GM23338 (cell line): ENCODE results near the gene PPFIBP2. TPM values are rescaled to one million over a fixed set of nuclear protein-coding genes. Genes with fewer than 3 reads are reported as not detected.
A peak's percentile ranks its signal among the peaks of the same experiment; 100 is the strongest.

Source experiments
- ATAC-seq: fragments of 200-7000 bp; cut with Tn5 transposase; 3 replicates; pipeline ENCODE4 v1.9.1; 2020
- DNase-seq: peaks from one replicate; pipeline ENCODE4 v3.0.0-alpha.2; 2015; ENCODE audit warnings: low spot score
- H2AFZ ChIP-seq: fragments of 200-600 bp; sonication (generic); 2 replicates; pipeline ENCODE4 v1.8.0; 2016; ENCODE audit warnings: antibody characterized with exemption, mild to moderate bottlenecking, moderate library complexity
- H3F3A ChIP-seq: fragments of 200-600 bp; sonication (generic); replicated peaks from 2 replicates; pipeline ENCODE4 v1.8.0; 2017; ENCODE audit warnings: antibody characterized with exemption, mixed run types, low read depth
- H3K27ac ChIP-seq: fragments of 200-600 bp; sonication (generic); 2 replicates; pipeline ENCODE4 v1.6.1; 2016; ENCODE audit warnings: low read depth
- H3K27me3 ChIP-seq: fragments of 200-600 bp; sonication (generic); 2 replicates; pipeline ENCODE4 v1.8.0; 2016; ENCODE audit warnings: mild to moderate bottlenecking, mixed run types, moderate library complexity; ENCODE audit not compliant: insufficient read depth
- H3K36me3 ChIP-seq: fragments of 200-600 bp; sonication (generic); 2 replicates; pipeline ENCODE4 v1.8.0; 2016; ENCODE audit warnings: mild to moderate bottlenecking; ENCODE audit not compliant: insufficient read depth
- H3K4me1 ChIP-seq: fragments of 200-600 bp; sonication (generic); 2 replicates; pipeline ENCODE4 v1.8.0; 2016; ENCODE audit warnings: mild to moderate bottlenecking, moderate library complexity; ENCODE audit not compliant: insufficient read depth
- H3K4me2 ChIP-seq: fragments of 200-600 bp; sonication (generic); 2 replicates; pipeline ENCODE4 v1.7.1; 2017; ENCODE audit warnings: mixed run types
- H3K4me3 ChIP-seq: fragments of 200-600 bp; sonication (generic); 2 replicates; pipeline ENCODE4 v1.6.1; 2016; ENCODE audit warnings: mixed run types
- H3K79me2 ChIP-seq: fragments of 200-600 bp; sonication (generic); replicated peaks from 2 replicates; pipeline ENCODE4 v1.8.0; 2017; ENCODE audit warnings: mild to moderate bottlenecking; ENCODE audit not compliant: insufficient read depth
- H3K9me2 ChIP-seq: fragments of 200-600 bp; sonication (generic); 2 replicates; pipeline ENCODE4 v1.8.0; 2017; ENCODE audit not compliant: insufficient read depth
- H4K20me1 ChIP-seq: fragments of 200-600 bp; sonication (generic); replicated peaks from 2 replicates; pipeline ENCODE4 v1.8.0; 2017; ENCODE audit warnings: mild to moderate bottlenecking; ENCODE audit not compliant: insufficient read depth
- H3K27ac Mint-ChIP-seq: 2 replicates; pipeline ENCODE4 v1.8.0; 2020; ENCODE audit warnings: inconsistent platforms, mild to moderate bottlenecking, moderate library complexity, mixed read lengths
- H3K27me3 Mint-ChIP-seq: 3 replicates; pipeline ENCODE4 v1.8.0; 2022; ENCODE audit warnings: low read depth, mild to moderate bottlenecking, moderate library complexity, mixed read lengths, inconsistent platforms; ENCODE audit not compliant: insufficient read depth, poor library complexity
- H3K36me3 Mint-ChIP-seq: 3 replicates; pipeline ENCODE4 v1.8.0; 2021; ENCODE audit warnings: low read depth, mild to moderate bottlenecking, inconsistent platforms, moderate library complexity, mixed read lengths
- H3K4me1 Mint-ChIP-seq: 3 replicates; pipeline ENCODE4 v1.8.0; 2020; ENCODE audit warnings: mild to moderate bottlenecking, inconsistent platforms, mixed read lengths
- H3K4me3 Mint-ChIP-seq: 3 replicates; pipeline ENCODE4 v1.8.0; 2021; ENCODE audit warnings: moderate library complexity, mild to moderate bottlenecking, inconsistent platforms, mixed read lengths
- H3K9me3 Mint-ChIP-seq: 3 replicates; pipeline ENCODE4 v1.8.0; 2020; ENCODE audit warnings: moderate library complexity, mild to moderate bottlenecking, inconsistent platforms, mixed read lengths
- CTCF ChIP-seq, 2 experiments: fragments of 200-600 bp in 1 of 2; sonication (generic) in 1 of 2; conservative IDR thresholded peaks; 2 replicates each; pipeline versions ENCODE4 v1.5.1 to v1.6.1; 2016 to 2017; ENCODE audit warnings: antibody characterized with exemption in 2 of 2, low read depth in 2 of 2, mild to moderate bottlenecking in 2 of 2, moderate library complexity in 1 of 2
- JUNB ChIP-seq: IDR thresholded peaks from one replicate; pipeline ENCODE4 v1.6.1; 2016; ENCODE audit warnings: antibody characterized with exemption; ENCODE audit not compliant: unreplicated experiment
- ZNF114 ChIP-seq: fragments of 250-450 bp; sonication (Bioruptor Pico); IDR thresholded peaks from 2 replicates; pipeline ENCODE4 v1.5.0; 2020; ENCODE audit warnings: mild to moderate bottlenecking, moderate library complexity
- ZNF462 ChIP-seq: fragments of 250-450 bp; sonication (Bioruptor Pico); IDR thresholded peaks from 2 replicates; pipeline ENCODE4 v1.5.0; 2020; ENCODE audit warnings: mild to moderate bottlenecking, moderate library complexity
- polyA plus RNA-seq: library from polyadenylated mRNA; unstranded; fragments of >200 nt; fragmentation: Nextera tagmentation; extraction: Ambion mirVana; gene quantifications from 2 replicates; pipeline ENCODE4 v1.2.1, GENCODE V29; 2016
- total RNA-seq: library from RNA; depleted of rRNA; stranded (reverse); fragments of >200 nt; shearing (Covaris generic); gene quantifications from 2 replicates; pipeline ENCODE4 v1.2.3, GENCODE V29; 2014

PPFIBP2 gene
- total and polyA plus RNA-seq, 2 experiments from 2014 or later, result 7.1 to 14.8 TPM

- H3K4me1 Mint-ChIP-seq, result peaks cover 22% of the 10 kb centered on the region
- DNase-seq, result no peak
- Histone ChIP-seq H3K9me2 (no peaks in the 10 kb centered on the region), H4K20me1 (no peaks in the 10 kb centered on the region), H3K36me3 (no peaks in the 10 kb centered on the region), H3K79me2 (no peaks in the 10 kb centered on the region), H3F3A (no peaks in the 10 kb centered on the region), H3K27me3 (no peaks in the 10 kb centered on the region), H3K4me1 (peaks cover 14% of the 10 kb centered on the region), H3K27ac (no peak overlapping the region), H3K4me2 (peak overlapping the region; percentile 28), H2AFZ (no peak overlapping the region), H3K4me3 (no peak overlapping the region)
- H3K27me3 Mint-ChIP-seq, result peaks cover 2% of the 10 kb centered on the region
- H3K4me3 Mint-ChIP-seq, result no peak overlapping the region
- no peaks in the 10 kb centered on the region for H3K9me3 Mint-ChIP-seq
- H3K36me3 Mint-ChIP-seq, result no peaks in the 10 kb centered on the region
- 0 out of 2 replicates have a peak overlapping the region, but pooled peaks have one; percentile 61 for H3K27ac Mint-ChIP-seq
- TF ChIP-seq CTCF (conservative IDR thresholded peaks at IDR 0.05; ENCODE audit: low read depth in 2 of 2) (no peak), ZNF462 (CRISPR knock-in tag) (no peak), JUNB (no peak), ZNF114 (no peak)
- no peak for ATAC-seq
These were observed 45.8 kb downstream of the PPFIBP2 start for GRCh38 chr11:7559398-7560283.
